Measurements from ENCODE around the gene C3orf49. TPM values are rescaled to one million over a fixed set of nuclear protein-coding genes. Genes with fewer than 3 reads are reported as not detected.

C3orf49 gene
- total and polyA plus RNA-seq, 2 of the 13 experiments (the other 11 are each of a cell fraction or from before 2014, with no cell fraction given): not detected

DNA sequence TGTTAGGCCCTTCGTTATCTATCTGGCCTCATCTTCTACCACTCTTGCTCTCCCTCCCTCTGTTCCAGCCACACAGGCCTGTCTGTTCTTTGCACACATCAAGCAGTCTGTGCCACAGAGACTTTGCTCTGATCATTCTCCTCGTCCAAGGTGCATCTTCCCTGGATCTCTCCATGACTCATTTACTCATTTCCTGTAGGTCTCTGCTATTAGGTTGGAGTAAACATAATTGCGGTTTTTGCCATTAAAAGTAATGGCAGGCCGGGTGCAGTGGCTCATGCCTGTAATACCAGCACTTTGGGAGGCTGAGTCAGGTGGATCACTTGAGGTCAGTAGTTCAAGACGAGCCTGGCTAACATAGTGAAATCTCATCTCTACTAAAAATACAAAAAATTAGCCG lies 9.5 kb upstream of the C3orf49 start (continued):
- no peak for TF ChIP-seq ZSCAN21 (CRISPR knock-in tag; IDR thresholded peaks at IDR 0.05; ENCODE audit: borderline replicate concordance)
- no peak for TF ChIP-seq ZNF83 (CRISPR knock-in tag; IDR thresholded peaks at IDR 0.05; ENCODE audit: borderline replicate concordance)
- TF ChIP-seq RBAK (CRISPR knock-in tag; IDR thresholded peaks at IDR 0.05): no peak
- no peak for TF ChIP-seq KDM1A (CRISPR knock-in tag; IDR thresholded peaks at IDR 0.05)
- TF ChIP-seq, protein P1, sequence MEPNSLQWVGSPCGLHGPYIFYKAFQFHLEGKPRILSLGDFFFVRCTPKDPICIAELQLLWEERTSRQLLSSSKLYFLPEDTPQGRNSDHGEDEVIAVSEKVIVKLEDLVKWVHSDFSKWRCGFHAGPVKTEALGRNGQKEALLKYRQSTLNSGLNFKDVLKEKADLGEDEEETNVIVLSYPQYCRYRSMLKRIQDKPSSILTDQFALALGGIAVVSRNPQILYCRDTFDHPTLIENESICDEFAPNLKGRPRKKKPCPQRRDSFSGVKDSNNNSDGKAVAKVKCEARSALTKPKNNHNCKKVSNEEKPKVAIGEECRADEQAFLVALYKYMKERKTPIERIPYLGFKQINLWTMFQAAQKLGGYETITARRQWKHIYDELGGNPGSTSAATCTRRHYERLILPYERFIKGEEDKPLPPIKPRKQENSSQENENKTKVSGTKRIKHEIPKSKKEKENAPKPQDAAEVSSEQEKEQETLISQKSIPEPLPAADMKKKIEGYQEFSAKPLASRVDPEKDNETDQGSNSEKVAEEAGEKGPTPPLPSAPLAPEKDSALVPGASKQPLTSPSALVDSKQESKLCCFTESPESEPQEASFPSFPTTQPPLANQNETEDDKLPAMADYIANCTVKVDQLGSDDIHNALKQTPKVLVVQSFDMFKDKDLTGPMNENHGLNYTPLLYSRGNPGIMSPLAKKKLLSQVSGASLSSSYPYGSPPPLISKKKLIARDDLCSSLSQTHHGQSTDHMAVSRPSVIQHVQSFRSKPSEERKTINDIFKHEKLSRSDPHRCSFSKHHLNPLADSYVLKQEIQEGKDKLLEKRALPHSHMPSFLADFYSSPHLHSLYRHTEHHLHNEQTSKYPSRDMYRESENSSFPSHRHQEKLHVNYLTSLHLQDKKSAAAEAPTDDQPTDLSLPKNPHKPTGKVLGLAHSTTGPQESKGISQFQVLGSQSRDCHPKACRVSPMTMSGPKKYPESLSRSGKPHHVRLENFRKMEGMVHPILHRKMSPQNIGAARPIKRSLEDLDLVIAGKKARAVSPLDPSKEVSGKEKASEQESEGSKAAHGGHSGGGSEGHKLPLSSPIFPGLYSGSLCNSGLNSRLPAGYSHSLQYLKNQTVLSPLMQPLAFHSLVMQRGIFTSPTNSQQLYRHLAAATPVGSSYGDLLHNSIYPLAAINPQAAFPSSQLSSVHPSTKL (CRISPR knock-in tag; IDR thresholded peaks at IDR 0.05): peak; percentile 79
- no peak for TF ChIP-seq AGO2 (optimal IDR thresholded peaks at IDR 0.05; ENCODE audit: low read depth, low read length)
- no peak for TF ChIP-seq ZNF563 (CRISPR knock-in tag; IDR thresholded peaks at IDR 0.05)
- TF ChIP-seq, protein P2, sequence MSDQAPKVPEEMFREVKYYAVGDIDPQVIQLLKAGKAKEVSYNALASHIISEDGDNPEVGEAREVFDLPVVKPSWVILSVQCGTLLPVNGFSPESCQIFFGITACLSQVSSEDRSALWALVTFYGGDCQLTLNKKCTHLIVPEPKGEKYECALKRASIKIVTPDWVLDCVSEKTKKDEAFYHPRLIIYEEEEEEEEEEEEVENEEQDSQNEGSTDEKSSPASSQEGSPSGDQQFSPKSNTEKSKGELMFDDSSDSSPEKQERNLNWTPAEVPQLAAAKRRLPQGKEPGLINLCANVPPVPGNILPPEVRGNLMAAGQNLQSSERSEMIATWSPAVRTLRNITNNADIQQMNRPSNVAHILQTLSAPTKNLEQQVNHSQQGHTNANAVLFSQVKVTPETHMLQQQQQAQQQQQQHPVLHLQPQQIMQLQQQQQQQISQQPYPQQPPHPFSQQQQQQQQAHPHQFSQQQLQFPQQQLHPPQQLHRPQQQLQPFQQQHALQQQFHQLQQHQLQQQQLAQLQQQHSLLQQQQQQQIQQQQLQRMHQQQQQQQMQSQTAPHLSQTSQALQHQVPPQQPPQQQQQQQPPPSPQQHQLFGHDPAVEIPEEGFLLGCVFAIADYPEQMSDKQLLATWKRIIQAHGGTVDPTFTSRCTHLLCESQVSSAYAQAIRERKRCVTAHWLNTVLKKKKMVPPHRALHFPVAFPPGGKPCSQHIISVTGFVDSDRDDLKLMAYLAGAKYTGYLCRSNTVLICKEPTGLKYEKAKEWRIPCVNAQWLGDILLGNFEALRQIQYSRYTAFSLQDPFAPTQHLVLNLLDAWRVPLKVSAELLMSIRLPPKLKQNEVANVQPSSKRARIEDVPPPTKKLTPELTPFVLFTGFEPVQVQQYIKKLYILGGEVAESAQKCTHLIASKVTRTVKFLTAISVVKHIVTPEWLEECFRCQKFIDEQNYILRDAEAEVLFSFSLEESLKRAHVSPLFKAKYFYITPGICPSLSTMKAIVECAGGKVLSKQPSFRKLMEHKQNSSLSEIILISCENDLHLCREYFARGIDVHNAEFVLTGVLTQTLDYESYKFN (CRISPR knock-in tag; conservative IDR thresholded peaks at IDR 0.05): peak; percentile 52
- no peak for TF ChIP-seq ZNF256 (CRISPR knock-in tag; conservative IDR thresholded peaks at IDR 0.05)
- TF ChIP-seq, protein P3, sequence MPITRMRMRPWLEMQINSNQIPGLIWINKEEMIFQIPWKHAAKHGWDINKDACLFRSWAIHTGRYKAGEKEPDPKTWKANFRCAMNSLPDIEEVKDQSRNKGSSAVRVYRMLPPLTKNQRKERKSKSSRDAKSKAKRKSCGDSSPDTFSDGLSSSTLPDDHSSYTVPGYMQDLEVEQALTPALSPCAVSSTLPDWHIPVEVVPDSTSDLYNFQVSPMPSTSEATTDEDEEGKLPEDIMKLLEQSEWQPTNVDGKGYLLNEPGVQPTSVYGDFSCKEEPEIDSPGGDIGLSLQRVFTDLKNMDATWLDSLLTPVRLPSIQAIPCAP (CRISPR knock-in tag; IDR thresholded peaks at IDR 0.05; ENCODE audit: low read depth): no peak
- peak; percentile 64; the same call in 1 of the 2 replicates for TF ChIP-seq FOSL1 (CRISPR knock-in tag; IDR thresholded peaks at IDR 0.05; ENCODE audit: borderline replicate concordance)
- TF ChIP-seq, protein P4, sequence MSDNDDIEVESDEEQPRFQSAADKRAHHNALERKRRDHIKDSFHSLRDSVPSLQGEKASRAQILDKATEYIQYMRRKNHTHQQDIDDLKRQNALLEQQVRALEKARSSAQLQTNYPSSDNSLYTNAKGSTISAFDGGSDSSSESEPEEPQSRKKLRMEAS (IDR thresholded peaks at IDR 0.05): no peak
- TF ChIP-seq ZNF562 (CRISPR knock-in tag; IDR thresholded peaks at IDR 0.05; ENCODE audit: borderline replicate concordance): no peak
- no peak for TF ChIP-seq LCORL (IDR thresholded peaks at IDR 0.05)
- TF ChIP-seq LCORL (CRISPR knock-in tag; IDR thresholded peaks at IDR 0.05): no peak
- no peak for TF ChIP-seq RFXANK (CRISPR knock-in tag; IDR thresholded peaks at IDR 0.05)
- TF ChIP-seq ZNF207 (IDR thresholded peaks at IDR 0.05; ENCODE audit: borderline replicate concordance): no peak
- peak; percentile 68 for TF ChIP-seq RCOR2 (CRISPR knock-in tag; IDR thresholded peaks at IDR 0.05)
- TF ChIP-seq ZNF282 (IDR thresholded peaks at IDR 0.05; ENCODE audit: partially characterized antibody): no peak
- TF ChIP-seq SP4 (CRISPR knock-in tag; IDR thresholded peaks at IDR 0.05): no peak
- TF ChIP-seq, protein P5, sequence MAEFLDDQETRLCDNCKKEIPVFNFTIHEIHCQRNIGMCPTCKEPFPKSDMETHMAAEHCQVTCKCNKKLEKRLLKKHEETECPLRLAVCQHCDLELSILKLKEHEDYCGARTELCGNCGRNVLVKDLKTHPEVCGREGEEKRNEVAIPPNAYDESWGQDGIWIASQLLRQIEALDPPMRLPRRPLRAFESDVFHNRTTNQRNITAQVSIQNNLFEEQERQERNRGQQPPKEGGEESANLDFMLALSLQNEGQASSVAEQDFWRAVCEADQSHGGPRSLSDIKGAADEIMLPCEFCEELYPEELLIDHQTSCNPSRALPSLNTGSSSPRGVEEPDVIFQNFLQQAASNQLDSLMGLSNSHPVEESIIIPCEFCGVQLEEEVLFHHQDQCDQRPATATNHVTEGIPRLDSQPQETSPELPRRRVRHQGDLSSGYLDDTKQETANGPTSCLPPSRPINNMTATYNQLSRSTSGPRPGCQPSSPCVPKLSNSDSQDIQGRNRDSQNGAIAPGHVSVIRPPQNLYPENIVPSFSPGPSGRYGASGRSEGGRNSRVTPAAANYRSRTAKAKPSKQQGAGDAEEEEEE (CRISPR knock-in tag; IDR thresholded peaks at IDR 0.05; ENCODE audit: borderline replicate concordance): no peak
- no peak for TF ChIP-seq NCOR1 (IDR thresholded peaks at IDR 0.05; ENCODE audit: borderline replicate concordance, low read length)

Measured in HepG2 (cell line).